ENCODE measurements around the gene GPX4. TPM values are rescaled to one million over a fixed set of nuclear protein-coding genes. Genes with fewer than 3 reads are reported as not detected.
A peak's percentile ranks its signal among the peaks of the same experiment; 100 is the strongest.

The GPX4 gene
- total and polyA plus RNA-seq, 2 of the 13 experiments (the other 11 are each of a cell fraction or from before 2014, with no cell fraction given), result 535 to 613 TPM

DNA sequence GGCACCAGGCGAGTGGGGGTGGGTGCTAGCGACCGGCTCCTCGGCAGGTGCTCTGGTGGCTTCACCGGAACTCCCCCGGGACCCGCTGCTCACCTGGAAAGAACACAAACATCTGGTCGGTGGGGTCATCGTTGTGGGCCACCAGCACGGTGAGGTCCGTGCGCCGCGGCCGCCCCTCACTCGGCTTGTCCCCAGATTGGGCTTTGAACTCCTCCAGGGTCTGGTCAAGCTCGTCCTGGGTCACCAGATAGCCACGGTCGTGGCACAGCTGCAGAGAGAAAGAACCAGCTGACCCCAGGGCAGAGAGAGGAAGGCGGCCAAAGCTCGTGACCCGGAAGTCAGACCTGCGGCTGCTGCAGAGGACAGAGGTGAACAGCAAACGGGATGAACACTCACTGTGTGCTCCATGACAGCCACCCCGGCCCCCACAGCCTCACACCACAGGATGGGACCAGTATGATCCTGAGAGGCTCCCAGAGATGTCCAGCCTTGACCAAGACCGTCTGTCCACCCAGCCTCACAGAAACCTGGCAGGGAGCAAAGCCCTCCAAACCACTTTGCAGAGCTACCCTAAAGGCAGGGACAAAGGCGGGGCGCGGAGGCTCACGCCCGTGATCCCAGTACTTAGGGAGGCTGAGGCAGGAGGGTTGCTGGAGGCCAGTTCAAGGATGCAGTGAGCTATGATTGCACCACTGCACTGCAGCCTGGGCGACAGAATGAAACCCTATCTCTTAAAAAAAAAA lies 9.8 kb upstream of the GPX4 start (continued):
- TF ChIP-seq ZNF292 (CRISPR knock-in tag; IDR thresholded peaks at IDR 0.05; ENCODE audit: borderline replicate concordance, low read depth) (no peak), ZC3H4 (CRISPR knock-in tag; IDR thresholded peaks at IDR 0.05; ENCODE audit: borderline replicate concordance) (no peak), ZNF510 (CRISPR knock-in tag; IDR thresholded peaks at IDR 0.05; ENCODE audit: low read depth) (no peak), CBFB (CRISPR knock-in tag; IDR thresholded peaks at IDR 0.05) (no peak), ZFP82 (CRISPR knock-in tag; IDR thresholded peaks at IDR 0.05; ENCODE audit: borderline replicate concordance) (no peak), TP53 (CRISPR knock-in tag; conservative IDR thresholded peaks at IDR 0.05) (no peak), MAFF (IDR thresholded peaks at IDR 0.05; ENCODE audit: low read depth, low read length) (no peak), ELF1 (CRISPR knock-in tag; IDR thresholded peaks at IDR 0.05) (peak; percentile 86)
- TF ChIP-seq, protein P1, sequence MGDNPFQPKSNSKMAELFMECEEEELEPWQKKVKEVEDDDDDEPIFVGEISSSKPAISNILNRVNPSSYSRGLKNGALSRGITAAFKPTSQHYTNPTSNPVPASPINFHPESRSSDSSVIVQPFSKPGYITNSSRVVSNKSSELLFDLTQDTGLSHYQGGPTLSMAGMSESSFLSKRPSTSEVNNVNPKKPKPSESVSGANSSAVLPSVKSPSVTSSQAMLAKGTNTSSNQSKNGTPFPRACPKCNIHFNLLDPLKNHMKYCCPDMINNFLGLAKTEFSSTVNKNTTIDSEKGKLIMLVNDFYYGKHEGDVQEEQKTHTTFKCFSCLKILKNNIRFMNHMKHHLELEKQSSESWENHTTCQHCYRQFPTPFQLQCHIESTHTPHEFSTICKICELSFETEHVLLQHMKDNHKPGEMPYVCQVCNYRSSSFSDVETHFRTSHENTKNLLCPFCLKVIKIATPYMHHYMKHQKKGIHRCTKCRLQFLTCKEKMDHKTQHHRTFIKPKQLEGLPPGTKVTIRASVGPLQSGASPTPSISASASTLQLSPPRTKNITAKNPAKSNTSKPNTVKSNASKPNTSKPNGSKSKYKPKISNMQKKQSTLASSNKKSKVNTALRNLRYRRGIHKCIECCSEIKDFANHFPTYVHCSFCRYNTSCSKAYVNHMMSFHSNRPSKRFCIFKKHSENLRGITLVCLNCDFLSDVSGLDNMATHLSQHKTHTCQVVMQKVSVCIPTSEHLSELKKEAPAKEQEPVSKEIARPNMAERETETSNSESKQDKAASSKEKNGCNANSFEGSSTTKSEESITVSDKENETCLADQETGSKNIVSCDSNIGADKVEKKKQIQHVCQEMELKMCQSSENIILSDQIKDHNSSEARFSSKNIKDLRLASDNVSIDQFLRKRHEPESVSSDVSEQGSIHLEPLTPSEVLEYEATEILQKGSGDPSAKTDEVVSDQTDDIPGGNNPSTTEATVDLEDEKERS (CRISPR knock-in tag; IDR thresholded peaks at IDR 0.05), result no peak
- TF ChIP-seq, protein P2, sequence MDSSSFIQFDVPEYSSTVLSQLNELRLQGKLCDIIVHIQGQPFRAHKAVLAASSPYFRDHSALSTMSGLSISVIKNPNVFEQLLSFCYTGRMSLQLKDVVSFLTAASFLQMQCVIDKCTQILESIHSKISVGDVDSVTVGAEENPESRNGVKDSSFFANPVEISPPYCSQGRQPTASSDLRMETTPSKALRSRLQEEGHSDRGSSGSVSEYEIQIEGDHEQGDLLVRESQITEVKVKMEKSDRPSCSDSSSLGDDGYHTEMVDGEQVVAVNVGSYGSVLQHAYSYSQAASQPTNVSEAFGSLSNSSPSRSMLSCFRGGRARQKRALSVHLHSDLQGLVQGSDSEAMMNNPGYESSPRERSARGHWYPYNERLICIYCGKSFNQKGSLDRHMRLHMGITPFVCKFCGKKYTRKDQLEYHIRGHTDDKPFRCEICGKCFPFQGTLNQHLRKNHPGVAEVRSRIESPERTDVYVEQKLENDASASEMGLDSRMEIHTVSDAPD (CRISPR knock-in tag; IDR thresholded peaks at IDR 0.05), result no peak
- TF ChIP-seq, protein P3, sequence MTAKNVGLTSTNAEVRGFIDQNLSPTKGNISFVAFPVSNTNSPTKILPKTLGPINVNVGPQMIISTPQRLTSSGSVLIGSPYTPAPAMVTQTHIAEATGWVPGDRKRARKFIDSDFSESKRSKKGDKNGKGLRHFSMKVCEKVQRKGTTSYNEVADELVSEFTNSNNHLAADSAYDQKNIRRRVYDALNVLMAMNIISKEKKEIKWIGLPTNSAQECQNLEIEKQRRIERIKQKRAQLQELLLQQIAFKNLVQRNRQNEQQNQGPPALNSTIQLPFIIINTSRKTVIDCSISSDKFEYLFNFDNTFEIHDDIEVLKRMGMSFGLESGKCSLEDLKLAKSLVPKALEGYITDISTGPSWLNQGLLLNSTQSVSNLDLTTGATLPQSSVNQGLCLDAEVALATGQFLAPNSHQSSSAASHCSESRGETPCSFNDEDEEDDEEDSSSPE (CRISPR knock-in tag; IDR thresholded peaks at IDR 0.05), result no peak
- TF ChIP-seq, protein P4, sequence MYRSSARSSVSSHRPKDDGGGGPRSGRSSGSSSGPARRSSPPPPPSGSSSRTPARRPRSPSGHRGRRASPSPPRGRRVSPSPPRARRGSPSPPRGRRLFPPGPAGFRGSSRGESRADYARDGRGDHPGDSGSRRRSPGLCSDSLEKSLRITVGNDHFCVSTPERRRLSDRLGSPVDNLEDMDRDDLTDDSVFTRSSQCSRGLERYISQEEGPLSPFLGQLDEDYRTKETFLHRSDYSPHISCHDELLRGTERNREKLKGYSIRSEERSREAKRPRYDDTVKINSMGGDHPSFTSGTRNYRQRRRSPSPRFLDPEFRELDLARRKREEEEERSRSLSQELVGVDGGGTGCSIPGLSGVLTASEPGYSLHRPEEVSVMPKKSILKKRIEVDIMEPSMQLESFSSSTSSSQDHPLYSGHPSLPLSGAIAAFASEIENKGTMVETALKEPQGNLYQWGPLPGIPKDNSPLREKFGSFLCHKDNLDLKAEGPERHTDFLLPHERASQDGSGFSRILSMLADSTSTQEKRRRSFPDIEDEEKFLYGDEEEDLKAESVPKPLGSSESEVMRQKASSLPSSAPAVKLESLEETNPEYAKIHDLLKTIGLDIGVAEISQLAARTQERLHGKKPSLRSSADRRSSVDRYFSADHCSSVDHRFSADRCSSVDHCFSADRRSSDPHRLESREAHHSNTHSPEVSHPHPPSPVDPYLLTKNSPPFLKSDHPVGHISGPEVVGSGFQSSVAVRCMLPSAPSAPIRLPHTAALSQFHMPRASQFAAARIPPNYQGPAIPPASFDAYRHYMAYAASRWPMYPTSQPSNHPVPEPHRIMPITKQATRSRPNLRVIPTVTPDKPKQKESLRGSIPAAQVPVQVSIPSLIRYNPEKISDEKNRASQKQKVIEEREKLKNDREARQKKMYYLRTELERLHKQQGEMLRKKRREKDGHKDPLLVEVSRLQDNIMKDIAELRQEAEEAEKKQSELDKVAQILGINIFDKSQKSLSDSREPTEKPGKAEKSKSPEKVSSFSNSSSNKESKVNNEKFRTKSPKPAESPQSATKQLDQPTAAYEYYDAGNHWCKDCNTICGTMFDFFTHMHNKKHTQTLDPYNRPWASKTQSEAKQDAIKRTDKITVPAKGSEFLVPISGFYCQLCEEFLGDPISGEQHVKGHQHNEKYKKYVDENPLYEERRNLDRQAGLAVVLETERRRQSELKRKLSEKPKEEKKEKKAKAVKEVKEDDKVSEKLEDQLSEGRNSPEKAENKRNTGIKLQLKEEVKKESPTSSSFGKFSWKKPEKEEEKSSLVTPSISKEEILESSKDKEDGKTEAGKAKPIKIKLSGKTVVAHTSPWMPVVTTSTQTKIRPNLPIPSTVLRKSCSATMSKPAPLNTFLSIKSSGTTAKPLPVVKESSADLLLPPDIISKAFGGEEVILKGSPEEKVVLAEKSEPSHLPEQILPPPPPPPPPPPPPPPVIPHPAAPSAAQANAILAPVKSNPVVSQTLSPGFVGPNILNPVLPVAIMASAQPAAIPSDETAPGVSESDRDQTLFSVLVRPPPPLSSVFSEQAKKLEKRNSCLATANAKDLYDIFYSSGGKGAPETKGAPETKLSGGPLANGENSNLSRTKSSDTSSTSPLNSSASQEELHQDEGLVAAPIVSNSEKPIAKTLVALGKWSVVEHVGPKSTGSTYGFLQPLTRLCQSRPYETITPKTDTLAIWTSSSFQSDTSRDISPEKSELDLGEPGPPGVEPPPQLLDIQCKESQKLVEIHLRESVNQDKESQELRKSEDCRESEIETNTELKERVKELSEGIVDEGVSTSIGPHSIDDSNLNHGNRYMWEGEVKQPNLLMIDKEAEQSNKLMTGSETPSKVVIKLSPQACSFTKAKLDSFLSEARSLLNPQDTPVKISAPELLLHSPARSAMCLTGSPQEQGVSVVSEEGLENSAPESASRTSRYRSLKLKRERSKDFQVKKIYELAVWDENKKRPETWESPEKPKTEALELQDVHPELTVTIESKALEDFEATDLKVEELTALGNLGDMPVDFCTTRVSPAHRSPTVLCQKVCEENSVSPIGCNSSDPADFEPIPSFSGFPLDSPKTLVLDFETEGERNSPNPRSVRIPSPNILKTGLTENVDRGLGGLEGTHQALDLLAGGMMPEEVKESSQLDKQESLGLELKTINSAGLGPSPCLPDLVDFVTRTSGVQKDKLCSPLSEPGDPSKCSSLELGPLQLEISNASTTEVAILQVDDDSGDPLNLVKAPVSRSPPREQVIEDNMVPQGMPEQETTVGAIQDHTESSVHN (CRISPR knock-in tag; IDR thresholded peaks at IDR 0.05), result no peak
- TF ChIP-seq, protein P5, sequence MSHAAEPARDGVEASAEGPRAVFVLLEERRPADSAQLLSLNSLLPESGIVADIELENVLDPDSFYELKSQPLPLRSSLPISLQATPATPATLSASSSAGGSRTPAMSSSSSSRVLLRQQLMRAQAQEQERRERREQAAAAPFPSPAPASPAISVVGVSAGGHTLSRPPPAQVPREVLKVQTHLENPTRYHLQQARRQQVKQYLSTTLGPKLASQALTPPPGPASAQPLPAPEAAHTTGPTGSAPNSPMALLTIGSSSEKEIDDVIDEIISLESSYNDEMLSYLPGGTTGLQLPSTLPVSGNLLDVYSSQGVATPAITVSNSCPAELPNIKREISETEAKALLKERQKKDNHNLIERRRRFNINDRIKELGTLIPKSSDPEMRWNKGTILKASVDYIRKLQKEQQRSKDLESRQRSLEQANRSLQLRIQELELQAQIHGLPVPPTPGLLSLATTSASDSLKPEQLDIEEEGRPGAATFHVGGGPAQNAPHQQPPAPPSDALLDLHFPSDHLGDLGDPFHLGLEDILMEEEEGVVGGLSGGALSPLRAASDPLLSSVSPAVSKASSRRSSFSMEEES (CRISPR knock-in tag; IDR thresholded peaks at IDR 0.05), result peak; percentile 72
